ENCODE measurements around the gene ITGA2B. TPM values are rescaled to one million over a fixed set of nuclear protein-coding genes. Genes with fewer than 3 reads are reported as not detected.
"Not testable (repeated sequence)": the region's sequence is repeated elsewhere in the genome, so short reads cannot be mapped to it uniquely, and the experiment has no call there.

Gene ITGA2B
- total RNA-seq, 1 experiment from 2014 or later: 6.2 TPM

GRCh38 chr17:44383363-44383762 is 6.1 kb downstream of the ITGA2B start:
- Histone ChIP-seq H3K4me3 (ENCODE audit: insufficient read depth, low read depth, low read length) (no peak overlapping the region), H3K27me3 (ENCODE audit: control insufficient read depth, insufficient read depth, low read length) (peaks cover 37% of the 10 kb centered on the region), H3K36me3 (replicated peaks; ENCODE audit: control insufficient read depth, insufficient read depth, low read length) (no peaks in the 10 kb centered on the region)
- peak; percentile 56 for DNase-seq

- Histone ChIP-seq H3K36me3 (replicated peaks; ENCODE audit: control insufficient read depth, insufficient read depth, low read length) (no peaks in the 10 kb centered on the region), H3K27me3 (ENCODE audit: control insufficient read depth, insufficient read depth, low read length) (peaks cover 37% of the 10 kb centered on the region), H3K4me3 (ENCODE audit: insufficient read depth, low read depth, low read length) (no peak overlapping the region)
- DNase-seq: no peak
Measured at GRCh38 chr17:44382917-44383316, 6.5 kb downstream of the ITGA2B start.

- H3K4me3 ChIP-seq (ENCODE audit: insufficient read depth, low read depth, low read length): no peak overlapping the region
- H3K36me3 ChIP-seq (replicated peaks; ENCODE audit: control insufficient read depth, insufficient read depth, low read length): no peaks in the 10 kb centered on the region
- H3K27me3 ChIP-seq (ENCODE audit: control insufficient read depth, insufficient read depth, low read length): peaks cover 35% of the 10 kb centered on the region
- DNase-seq: no peak
Measured at GRCh38 chr17:44381810-44382305, 7.6 kb downstream of the ITGA2B start.

DNA sequence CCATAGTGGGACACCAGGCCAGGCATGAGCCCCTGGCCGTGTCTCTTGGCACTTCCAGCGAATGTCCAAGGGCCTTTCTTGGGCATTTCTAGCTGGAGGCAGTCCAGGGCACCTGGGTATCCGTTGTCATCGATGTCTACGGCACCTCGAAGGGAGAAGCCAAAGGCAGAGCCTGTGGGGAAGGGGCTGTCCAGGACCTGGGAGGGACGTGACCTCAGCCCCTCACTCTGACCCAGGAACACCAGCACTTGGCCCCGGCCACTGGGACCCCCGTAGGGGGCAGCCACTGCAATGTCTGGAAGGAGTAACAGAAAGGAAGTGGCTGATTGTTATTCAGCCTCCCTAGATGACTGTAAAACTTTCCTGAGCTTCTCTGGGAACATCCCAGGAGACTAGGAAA is 8.7 kb downstream of the ITGA2B start:
- no peaks in the 10 kb centered on the region for H3K36me3 ChIP-seq (replicated peaks; ENCODE audit: control insufficient read depth, insufficient read depth, low read length)
- peaks cover 26% of the 10 kb centered on the region for H3K27me3 ChIP-seq (ENCODE audit: control insufficient read depth, insufficient read depth, low read length)
- DNase-seq: peak; percentile 58
- H3K4me3 ChIP-seq (ENCODE audit: insufficient read depth, low read depth, low read length): no peak overlapping the region

DNA sequence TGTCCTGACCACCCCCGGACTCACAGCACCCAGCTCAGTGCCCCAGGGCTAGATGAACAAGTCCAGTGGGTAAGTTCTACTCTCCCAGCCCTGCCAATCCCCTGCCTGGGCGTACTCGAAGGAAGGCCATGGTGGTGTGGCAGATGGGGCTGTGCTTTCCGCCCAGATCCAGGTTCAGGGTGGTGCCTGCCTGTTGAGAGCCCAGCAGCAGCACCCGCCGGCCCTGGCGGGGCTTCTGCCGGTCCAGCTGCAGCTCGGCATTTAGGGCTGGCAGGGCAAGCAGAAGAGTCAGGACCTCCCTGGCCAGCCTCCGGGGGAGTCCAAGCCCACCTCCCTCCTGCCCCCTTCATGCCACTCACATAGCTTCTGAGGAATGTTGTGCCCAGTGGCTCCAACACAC is 9.6 kb downstream of the ITGA2B start:
- Histone ChIP-seq H3K36me3 (replicated peaks; ENCODE audit: control insufficient read depth, insufficient read depth, low read length) (no peaks in the 10 kb centered on the region), H3K27me3 (ENCODE audit: control insufficient read depth, insufficient read depth, low read length) (peaks cover 20% of the 10 kb centered on the region), H3K4me3 (ENCODE audit: insufficient read depth, low read depth, low read length) (no peak overlapping the region)
- peak; percentile 42 for DNase-seq

DNA sequence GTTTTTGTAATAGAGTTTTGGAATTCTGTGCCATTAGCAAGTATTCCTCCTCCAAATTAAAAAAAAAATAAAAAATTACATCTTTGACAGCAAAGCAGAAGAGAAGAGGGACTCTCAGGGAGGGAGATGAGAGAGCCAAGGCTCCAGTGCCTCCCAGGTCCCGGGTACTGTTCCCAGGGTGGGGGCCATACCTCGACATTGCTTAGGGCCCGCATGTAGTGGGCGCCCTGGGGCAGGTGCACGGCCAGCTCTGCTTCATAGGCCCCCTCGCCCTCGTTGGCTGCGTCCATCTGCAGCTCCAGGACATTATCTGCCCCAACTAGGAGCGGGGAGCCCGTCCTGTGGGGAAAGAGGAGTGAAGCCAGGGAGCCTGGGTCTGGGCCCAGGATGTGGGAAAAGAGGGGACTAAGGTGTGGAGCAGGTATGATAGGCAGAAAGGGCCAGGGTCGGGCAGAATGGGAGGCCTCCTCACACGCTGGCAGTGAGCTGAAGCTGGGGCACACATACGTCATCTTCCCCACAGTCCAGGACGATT is 11.2 kb downstream of the ITGA2B start:
- peak; percentile 68 for DNase-seq
- Histone ChIP-seq H3K4me3 (ENCODE audit: insufficient read depth, low read depth, low read length) (no peak overlapping the region), H3K36me3 (replicated peaks; ENCODE audit: control insufficient read depth, insufficient read depth, low read length) (no peaks in the 10 kb centered on the region), H3K27me3 (ENCODE audit: control insufficient read depth, insufficient read depth, low read length) (peaks cover 4% of the 10 kb centered on the region; the same call in 1 of the 2 replicates)

DNA sequence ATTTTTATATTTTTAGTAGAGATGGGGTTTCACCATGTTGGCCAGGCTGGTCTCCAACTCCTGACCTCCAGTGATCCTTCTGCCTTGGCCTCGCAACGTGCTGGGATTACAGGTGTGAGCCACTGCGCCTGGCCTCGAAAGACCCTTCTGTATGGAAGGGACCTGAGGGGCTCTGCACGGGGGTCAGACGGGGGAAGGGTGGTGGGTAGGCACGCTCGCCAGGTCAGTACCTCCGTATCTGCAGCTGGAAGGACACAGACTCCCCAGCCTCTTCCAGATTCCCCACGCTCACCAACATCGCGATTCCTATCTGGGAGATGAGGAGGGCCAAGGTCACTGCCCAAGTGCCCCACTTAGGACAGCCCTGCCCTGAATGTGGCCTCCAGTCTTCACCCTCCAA is 12.7 kb downstream of the ITGA2B start:
- H3K27me3 ChIP-seq (ENCODE audit: control insufficient read depth, insufficient read depth, low read length): no peaks in the 10 kb centered on the region; the same call in 1 of the 2 replicates
- no peak for DNase-seq
- H3K4me3 ChIP-seq (ENCODE audit: insufficient read depth, low read depth, low read length): no peak overlapping the region
- no peaks in the 10 kb centered on the region for H3K36me3 ChIP-seq (replicated peaks; ENCODE audit: control insufficient read depth, insufficient read depth, low read length)

GRCh38 chr17:44376124-44376523 is 13.3 kb downstream of the ITGA2B start:
- Histone ChIP-seq H3K27me3 (ENCODE audit: control insufficient read depth, insufficient read depth, low read length) (no peaks in the 10 kb centered on the region; the same call in 1 of the 2 replicates), H3K4me3 (ENCODE audit: insufficient read depth, low read depth, low read length) (no peak overlapping the region; the same call in 1 of the 2 replicates), H3K36me3 (replicated peaks; ENCODE audit: control insufficient read depth, insufficient read depth, low read length) (no peaks in the 10 kb centered on the region)
- peak; percentile 94 for DNase-seq

GRCh38 chr17:44375196-44376017 is 14.0 kb downstream of the ITGA2B start:
- Histone ChIP-seq H3K4me3 (ENCODE audit: insufficient read depth, low read depth, low read length) (peak overlapping the region; percentile 16), H3K36me3 (replicated peaks; ENCODE audit: control insufficient read depth, insufficient read depth, low read length) (no peaks in the 10 kb centered on the region), H3K27me3 (ENCODE audit: control insufficient read depth, insufficient read depth, low read length) (no peaks in the 10 kb centered on the region; the same call in 1 of the 2 replicates)
- peak; percentile 86 for DNase-seq

DNA sequence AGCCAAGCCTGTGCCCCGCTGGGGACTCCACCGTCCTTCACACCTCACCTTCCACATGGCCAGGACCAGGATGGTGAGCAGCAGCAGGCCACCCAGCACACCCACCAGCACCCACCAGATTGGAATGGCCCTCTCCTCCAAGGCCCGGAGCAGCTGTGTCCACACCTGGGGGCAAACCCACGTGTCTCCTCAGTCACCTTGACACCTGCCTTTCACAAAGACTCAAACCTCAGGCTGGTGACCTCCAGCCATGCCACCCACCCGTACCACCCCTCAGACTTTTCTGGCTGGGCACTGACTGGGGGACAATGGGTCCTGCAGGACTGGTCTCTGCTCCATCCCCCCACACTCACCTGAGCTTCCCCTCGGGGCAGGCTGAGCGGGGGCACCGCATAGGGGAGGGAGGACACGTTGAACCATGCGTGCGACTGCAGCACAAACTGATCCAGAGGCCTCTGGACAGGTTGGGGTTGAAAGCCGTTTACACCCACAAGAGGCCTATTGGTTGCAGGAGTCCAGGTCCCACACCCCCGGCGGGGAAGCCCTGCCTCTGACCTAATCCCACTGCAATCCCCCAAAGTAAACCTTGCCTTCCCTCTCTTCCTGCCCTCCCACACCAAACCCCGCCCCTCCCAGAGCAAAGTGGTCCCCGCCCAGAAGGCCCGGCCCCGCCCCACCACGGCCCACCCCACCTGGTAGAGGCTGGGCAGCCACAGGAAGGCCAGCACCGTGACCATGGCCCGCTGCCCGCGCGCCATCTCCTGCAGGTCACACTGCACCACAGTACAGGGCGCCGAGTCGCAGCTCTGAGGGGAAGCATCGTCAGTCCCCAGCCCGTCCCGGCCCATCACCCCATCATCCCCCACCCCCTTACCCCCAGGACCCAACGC is 14.9 kb downstream of the ITGA2B start:
- Histone ChIP-seq H3K4me3 (ENCODE audit: insufficient read depth, low read depth, low read length) (peak overlapping the region; percentile 26), H3K27me3 (ENCODE audit: control insufficient read depth, insufficient read depth, low read length) (no peaks in the 10 kb centered on the region; the same call in 1 of the 2 replicates), H3K36me3 (replicated peaks; ENCODE audit: control insufficient read depth, insufficient read depth, low read length) (no peaks in the 10 kb centered on the region)
- DNase-seq: peak; percentile 97

- no peak overlapping the region for H3K4me3 ChIP-seq (ENCODE audit: insufficient read depth, low read depth, low read length)
- H3K36me3 ChIP-seq (replicated peaks; ENCODE audit: control insufficient read depth, insufficient read depth, low read length): no peaks in the 10 kb centered on the region
- DNase-seq: no peak
- peaks cover 2% of the 10 kb centered on the region; the same call in 1 of the 2 replicates for H3K27me3 ChIP-seq (ENCODE audit: control insufficient read depth, insufficient read depth, low read length)
Measured at GRCh38 chr17:44372036-44372435, 17.4 kb downstream of the ITGA2B start.

GRCh38 chr17:44369414-44370023 is 19.9 kb downstream of the ITGA2B start:
- H3K4me3 ChIP-seq (ENCODE audit: insufficient read depth, low read depth, low read length); H3K36me3 ChIP-seq (replicated peaks; ENCODE audit: control insufficient read depth, insufficient read depth, low read length); DNase-seq; H3K27me3 ChIP-seq (ENCODE audit: control insufficient read depth, insufficient read depth, low read length): not testable (repeated sequence)

- H3K36me3 ChIP-seq (replicated peaks; ENCODE audit: control insufficient read depth, insufficient read depth, low read length); H3K27me3 ChIP-seq (ENCODE audit: control insufficient read depth, insufficient read depth, low read length); DNase-seq; H3K4me3 ChIP-seq (ENCODE audit: insufficient read depth, low read depth, low read length): not testable (repeated sequence)
Measured at GRCh38 chr17:44368391-44369243, 20.8 kb downstream of the ITGA2B start.
